CD14-positive monocyte (primary cell): ENCODE measurements around the gene UROS. TPM values are rescaled to one million over a fixed set of nuclear protein-coding genes. Genes with fewer than 3 reads are reported as not detected.

Experiments used
- DNase-seq, 3 donors: peaks; one replicate each; pipeline ENCODE4 v3.0.0-alpha.2; 2011 to 2022
- H2AFZ ChIP-seq: 2 replicates; pipeline ENCODE4 v1.6.0; 2012; ENCODE audit warnings: mild to moderate bottlenecking, low read depth, low read length, inconsistent platforms; ENCODE audit not compliant: insufficient read depth, poor library complexity, severe bottlenecking
- H3K27ac ChIP-seq, 2 donors: 1 replicate in 1 of 2; 2 replicates in 1 of 2; pipeline ENCODE4 v1.5.1; 2012 to 2013; ENCODE audit warnings: low read length in 2 of 2, control low read depth in 1 of 2, inconsistent platforms in 1 of 2, low read depth in 1 of 2, mild to moderate bottlenecking in 1 of 2
- H3K27me3 ChIP-seq, 2 donors: one replicate each; pipeline versions ENCODE4 v1.6.0 to v1.6.1; 2011 to 2013; ENCODE audit warnings: low read length in 2 of 2; ENCODE audit not compliant: control insufficient read depth in 2 of 2, insufficient read depth in 2 of 2
- H3K36me3 ChIP-seq, 2 donors: replicated peaks in 1 of 2; 1 replicate in 1 of 2; 2 replicates in 1 of 2; pipeline versions ENCODE4 v1.5.1 to v1.6.1; 2012 to 2013; ENCODE audit warnings: low read length in 2 of 2, control low read depth in 1 of 2, inconsistent platforms in 1 of 2, mild to moderate bottlenecking in 1 of 2; ENCODE audit not compliant: insufficient read depth in 2 of 2, control insufficient read depth in 1 of 2
- H3K4me1 ChIP-seq, 2 donors: 1 replicate in 1 of 2; 2 replicates in 1 of 2; pipeline versions ENCODE4 v1.5.1 to v1.6.1; 2012 to 2013; ENCODE audit warnings: low read length in 2 of 2, control low read depth in 1 of 2, inconsistent platforms in 1 of 2, mild to moderate bottlenecking in 1 of 2, moderate library complexity in 1 of 2; ENCODE audit not compliant: insufficient read depth in 2 of 2, control insufficient read depth in 1 of 2
- H3K4me2 ChIP-seq: replicated peaks from 2 replicates; pipeline ENCODE3; 2012; ENCODE audit warnings: low read length, moderate library complexity, mild to moderate bottlenecking; ENCODE audit not compliant: poor library complexity, severe bottlenecking; ENCODE audit errors: extremely low read depth
- H3K4me3 ChIP-seq, 3 experiments: fragments of 200-600 bp in 1 of 3; sonication (generic) in 1 of 3; replicated peaks in 1 of 3; 1 replicate in 2 of 3; 2 replicates in 1 of 3; pipeline ENCODE4 v1.5.1; 2011 to 2013; ENCODE audit warnings: low read length in 3 of 3, mild to moderate bottlenecking in 3 of 3, control low read depth in 2 of 3, low read depth in 2 of 3, inconsistent platforms in 1 of 3, moderate library complexity in 1 of 3
- H3K79me2 ChIP-seq: 2 replicates; pipeline ENCODE4 v1.6.0; 2012; ENCODE audit warnings: mild to moderate bottlenecking, control low read depth, inconsistent platforms, low read length, moderate library complexity; ENCODE audit not compliant: insufficient read depth
- H3K9ac ChIP-seq: 2 replicates; pipeline ENCODE4 v1.6.0; 2017; ENCODE audit warnings: low read length, mild to moderate bottlenecking; ENCODE audit not compliant: insufficient read depth, poor library complexity, severe bottlenecking
- H3K9me3 ChIP-seq, 2 donors: replicated peaks in 1 of 2; 1 replicate in 1 of 2; 2 replicates in 1 of 2; pipeline versions ENCODE4 v1.5.1 to v1.6.1; 2012 to 2013; ENCODE audit warnings: low read length in 2 of 2, control low read depth in 1 of 2; ENCODE audit not compliant: control insufficient read depth in 1 of 2, insufficient read depth in 1 of 2
- H4K20me1 ChIP-seq: 2 replicates; pipeline ENCODE4 v1.6.0; 2012; ENCODE audit warnings: mild to moderate bottlenecking, low read length, control low read depth, moderate library complexity; ENCODE audit not compliant: insufficient read depth
- H3K27ac Mint-ChIP-seq, 7 donors: one replicate each; pipeline ENCODE4 v1.8.0; 2020; ENCODE audit warnings: mild to moderate bottlenecking in 7 of 7, mixed read lengths in 7 of 7, moderate library complexity in 6 of 7, inconsistent platforms in 2 of 7
- H3K27me3 Mint-ChIP-seq, 3 donors: one replicate each; pipeline ENCODE4 v1.8.0; 2021 to 2022; ENCODE audit warnings: low read depth in 3 of 3, mild to moderate bottlenecking in 3 of 3, mixed read lengths in 3 of 3, moderate library complexity in 3 of 3, inconsistent platforms in 1 of 3
- H3K36me3 Mint-ChIP-seq, 2 donors: one replicate each; pipeline ENCODE4 v1.8.0; 2020; ENCODE audit warnings: mixed read lengths in 2 of 2, inconsistent platforms in 1 of 2, mild to moderate bottlenecking in 1 of 2
- H3K4me1 Mint-ChIP-seq: one replicate; pipeline ENCODE4 v1.8.0; 2020; ENCODE audit warnings: mild to moderate bottlenecking, mixed read lengths
- H3K4me3 Mint-ChIP-seq, 2 donors: one replicate each; pipeline ENCODE4 v1.8.0; 2020; ENCODE audit warnings: mild to moderate bottlenecking in 2 of 2, mixed read lengths in 2 of 2, moderate library complexity in 1 of 2
- H3K9me3 Mint-ChIP-seq, 7 donors: one replicate each; pipeline ENCODE4 v1.8.0; 2020 to 2022; ENCODE audit warnings: mixed read lengths in 7 of 7, mild to moderate bottlenecking in 6 of 7, moderate library complexity in 6 of 7, inconsistent platforms in 2 of 7
- CTCF ChIP-seq: fragments of 200-600 bp; IDR thresholded peaks from one replicate; pipeline ENCODE4 v1.8.0; 2022; ENCODE audit warnings: antibody characterized with exemption, mild to moderate bottlenecking
- WGBS: methylation state at CpG from one replicate; pipeline ENCODE4 v1.1.5; 2013; ENCODE audit warnings: missing lambda C conversion rate; ENCODE audit not compliant: insufficient coverage; 5-methylcytosine and 5-hydroxymethylcytosine counted together
- intact Hi-C, 2 donors: fragments of 100-400 bp; cut with micrococcal nuclease; formaldehyde crosslinking; loops; one replicate each; pipeline versions ENCODE4 v1.15.0 to v1.15.1; 2023
- polyA plus RNA-seq, 3 donors: library from polyadenylated mRNA; depleted of rRNA in 1 of 3; unstranded in 2 of 3; stranded (reverse) in 1 of 3; fragments of 300-500 nt in 2 of 3; fragments of >200 nt in 1 of 3; fragmentation: Illumina TruSeq in 2 of 3; gene quantifications; 1 replicate in 2 of 3; 2 replicates in 1 of 3; pipeline ENCODE4 v1.2.3, GENCODE V29; 2012 to 2021

UROS gene
- polyA plus RNA-seq, 3 donors = 18.1 to 42.3 (median 39.8) TPM

DNA sequence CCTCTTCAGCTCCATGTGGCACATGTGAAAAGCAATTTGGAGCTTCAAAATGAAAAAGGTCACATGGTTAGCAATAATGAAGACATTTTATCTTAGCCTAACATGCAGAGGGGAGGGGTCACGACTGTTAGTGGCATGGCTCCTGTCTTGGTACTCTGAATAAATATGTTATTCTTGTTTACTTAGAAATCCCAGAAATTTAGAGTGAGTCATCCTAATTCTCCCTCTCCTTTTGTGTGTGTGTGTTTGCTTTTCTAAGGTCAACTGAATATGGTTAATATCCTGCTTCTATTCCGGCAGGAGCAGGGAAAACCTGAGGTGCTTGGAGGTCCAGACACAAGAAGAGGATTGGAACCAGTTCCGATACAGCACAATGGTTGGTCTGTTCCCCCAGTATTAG lies 17.9 kb upstream of the UROS start:
- no peak overlapping the region for H3K27ac ChIP-seq
- H3K27me3 Mint-ChIP-seq = peaks cover 0 to 4% (median 1%) of the 10 kb centered on the region in 3 donors
- H3K4me2 ChIP-seq = no peak overlapping the region
- TF ChIP-seq CTCF = no peak
- no peak overlapping the region for H3K9ac ChIP-seq
- H3K36me3 ChIP-seq = peaks cover 69 to 99% of the 10 kb centered on the region in 2 donors
- no peak overlapping the region for H3K27ac Mint-ChIP-seq
- no peaks in the 10 kb centered on the region for H3K27me3 ChIP-seq
- no peak for DNase-seq
- WGBS = no CpG with 5 or more reads among the region's 3 CpGs
- H2AFZ ChIP-seq = no peak overlapping the region
- H3K9me3 ChIP-seq = no peaks in the 10 kb centered on the region
- no peaks in the 10 kb centered on the region for H3K4me1 ChIP-seq
- H3K4me3 Mint-ChIP-seq = no peak overlapping the region
- H3K4me1 Mint-ChIP-seq = no peaks in the 10 kb centered on the region
- H3K79me2 ChIP-seq = no peaks in the 10 kb centered on the region
- H4K20me1 ChIP-seq = no peaks in the 10 kb centered on the region
- intact Hi-C loops = no loop called here
- H3K36me3 Mint-ChIP-seq = peaks cover 71 to 72% of the 10 kb centered on the region in 2 donors
- no peak overlapping the region for H3K4me3 ChIP-seq
- no peaks in the 10 kb centered on the region for H3K9me3 Mint-ChIP-seq

GRCh38 chr10:125840406-125840805 lies 17.3 kb upstream of the UROS start:
- Histone ChIP-seq H3K27ac (no peak overlapping the region), H3K4me2 (no peak overlapping the region), H3K27me3 (no peaks in the 10 kb centered on the region), H3K4me3 (no peak overlapping the region), H3K9me3 (no peaks in the 10 kb centered on the region), H2AFZ (no peak overlapping the region), H3K4me1 (no peaks in the 10 kb centered on the region), H3K79me2 (no peaks in the 10 kb centered on the region), H4K20me1 (no peaks in the 10 kb centered on the region), H3K36me3 (peaks cover 75 to 99% of the 10 kb centered on the region in 2 donors), H3K9ac (no peak overlapping the region)
- no peak for TF ChIP-seq CTCF
- H3K4me3 Mint-ChIP-seq = no peak overlapping the region
- no peak for DNase-seq
- no peaks in the 10 kb centered on the region for H3K9me3 Mint-ChIP-seq
- peak overlapping the region in 1 of 7 donors; percentile 70 for H3K27ac Mint-ChIP-seq
- H3K4me1 Mint-ChIP-seq = no peaks in the 10 kb centered on the region
- intact Hi-C loops = no loop called here
- H3K27me3 Mint-ChIP-seq = peaks cover 0 to 2% (median 1%) of the 10 kb centered on the region in 3 donors
- peaks cover 73 to 77% of the 10 kb centered on the region in 2 donors for H3K36me3 Mint-ChIP-seq
- 98% methylated on average over 8 of the region's 9 CpGs for WGBS
